Hepatocyte (in vitro differentiated cells): ENCODE data around the gene ARFIP1. TPM values are rescaled to one million over a fixed set of nuclear protein-coding genes. Genes with fewer than 3 reads are reported as not detected.

ENCODE experiments used
- DNase-seq: peaks from one replicate; pipeline ENCODE4 v3.0.0-alpha.2; 2016; ENCODE audit warnings: low spot score
- H2AFZ ChIP-seq: fragments of 200-600 bp; sonication (generic); 2 replicates; pipeline ENCODE4 v1.6.0; 2016; ENCODE audit warnings: antibody characterized with exemption, mild to moderate bottlenecking
- H3K27ac ChIP-seq: fragments of 200-600 bp; sonication (generic); 2 replicates; pipeline ENCODE4 v1.5.1; 2016; ENCODE audit warnings: mild to moderate bottlenecking
- H3K27me3 ChIP-seq: fragments of 200-600 bp; sonication (generic); 2 replicates; pipeline ENCODE4 v1.6.1; 2016
- H3K36me3 ChIP-seq: fragments of 200-600 bp; sonication (generic); replicated peaks from 2 replicates; pipeline ENCODE4 v1.5.1; 2016; ENCODE audit warnings: low read depth; ENCODE audit not compliant: insufficient read depth
- H3K4me1 ChIP-seq: fragments of 200-600 bp; sonication (generic); 2 replicates; pipeline ENCODE4 v1.5.1; 2016; ENCODE audit warnings: mild to moderate bottlenecking, moderate library complexity; ENCODE audit not compliant: insufficient read depth
- H3K4me2 ChIP-seq: fragments of 200-600 bp; sonication (generic); 2 replicates; pipeline ENCODE4 v1.6.0; 2016
- H3K4me3 ChIP-seq: fragments of 200-600 bp; sonication (generic); 2 replicates; pipeline ENCODE4 v1.5.1; 2016; ENCODE audit warnings: mild to moderate bottlenecking
- H3K79me2 ChIP-seq: fragments of 200-600 bp; sonication (generic); 2 replicates; pipeline ENCODE4 v1.6.0; 2017; ENCODE audit warnings: mild to moderate bottlenecking
- H3K9me2 ChIP-seq: fragments of 200-600 bp; sonication (generic); replicated peaks from 2 replicates; pipeline ENCODE4 v1.6.0; 2017; ENCODE audit warnings: mild to moderate bottlenecking; ENCODE audit not compliant: insufficient read depth
- H3K9me3 ChIP-seq: fragments of 200-600 bp; sonication (generic); 2 replicates; pipeline ENCODE4 v1.5.1; 2016; ENCODE audit warnings: low read depth, mild to moderate bottlenecking
- H4K20me1 ChIP-seq: fragments of 200-600 bp; sonication (generic); 2 replicates; pipeline ENCODE4 v1.6.0; 2016; ENCODE audit warnings: mild to moderate bottlenecking; ENCODE audit not compliant: insufficient read depth, poor library complexity, severe bottlenecking
- EZH2 ChIP-seq: fragments of 200-600 bp; sonication (generic); IDR thresholded peaks from 2 replicates; pipeline ENCODE4 v1.6.1; 2016; ENCODE audit warnings: antibody characterized with exemption, mild to moderate bottlenecking, borderline replicate concordance
- EZH2phosphoT487 ChIP-seq: fragments of 200-600 bp; sonication (generic); IDR thresholded peaks from one replicate; pipeline ENCODE4 v1.6.1; 2018; ENCODE audit warnings: antibody characterized with exemption, mild to moderate bottlenecking, low read depth, moderate library complexity; ENCODE audit not compliant: unreplicated experiment, severe bottlenecking
- WGBS: methylation state at CpG from one replicate; pipeline ENCODE4 v1.1.6; 2016; ENCODE audit warnings: low lambda C conversion rate; ENCODE audit errors: missing lambda C conversion rate; 5-methylcytosine and 5-hydroxymethylcytosine counted together
- polyA plus RNA-seq: library from polyadenylated mRNA; unstranded; fragments of >200 nt; fragmentation: Nextera tagmentation; extraction: Ambion mirVana; gene quantifications from 2 replicates; pipeline ENCODE4 v1.2.1, GENCODE V29; 2016
- total RNA-seq: library from RNA; depleted of rRNA; stranded (reverse); fragments of >200 nt; gene quantifications from 2 replicates; pipeline ENCODE4 v1.2.3, GENCODE V29; 2014
- TF ChIP-seq, protein P1 (sequence below): fragments of 200-600 bp; sonication (generic); IDR thresholded peaks from 2 replicates; pipeline ENCODE4 v1.5.1; 2016; ENCODE audit warnings: antibody characterized with exemption, mild to moderate bottlenecking; ENCODE audit not compliant: poor library complexity

ARFIP1 gene
- total and polyA plus RNA-seq, 2 experiments from 2014 or later = 21.7 to 39.1 TPM

DNA sequence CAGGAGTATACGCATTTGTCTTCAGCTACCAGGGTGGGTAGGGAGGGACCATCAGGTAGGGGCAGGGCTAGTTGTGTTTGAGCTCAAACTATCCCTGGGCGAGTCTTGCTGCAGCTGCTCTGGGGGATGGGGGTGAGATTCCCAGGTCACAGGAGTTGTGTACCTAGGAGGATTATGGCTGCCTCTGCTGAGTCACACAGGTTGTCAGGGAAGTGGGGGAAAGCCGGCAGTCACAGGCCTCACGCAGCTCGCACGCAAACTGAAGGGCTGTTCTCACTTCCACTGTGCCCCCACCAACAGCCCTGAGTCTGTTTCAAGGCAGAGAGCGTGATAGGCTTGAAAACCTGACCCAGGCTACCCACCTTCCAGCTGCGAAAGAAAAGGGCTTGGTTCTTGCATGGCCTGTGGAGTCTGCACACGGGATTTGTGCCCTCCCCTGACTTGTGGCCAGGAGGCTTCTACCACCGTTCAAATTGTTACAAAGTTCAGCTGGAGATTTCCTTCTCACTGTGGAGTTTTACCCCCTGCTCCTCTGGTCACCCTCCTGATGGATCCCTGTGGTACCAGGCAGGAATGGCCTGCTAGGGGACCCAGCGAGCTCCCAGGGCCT, 63.8 kb downstream of the ARFIP1 start:
- H3K9me3 ChIP-seq = no peaks in the 10 kb centered on the region
- DNase-seq = peak; percentile 66
- H3K27ac ChIP-seq = peak overlapping the region; percentile 97

DNA sequence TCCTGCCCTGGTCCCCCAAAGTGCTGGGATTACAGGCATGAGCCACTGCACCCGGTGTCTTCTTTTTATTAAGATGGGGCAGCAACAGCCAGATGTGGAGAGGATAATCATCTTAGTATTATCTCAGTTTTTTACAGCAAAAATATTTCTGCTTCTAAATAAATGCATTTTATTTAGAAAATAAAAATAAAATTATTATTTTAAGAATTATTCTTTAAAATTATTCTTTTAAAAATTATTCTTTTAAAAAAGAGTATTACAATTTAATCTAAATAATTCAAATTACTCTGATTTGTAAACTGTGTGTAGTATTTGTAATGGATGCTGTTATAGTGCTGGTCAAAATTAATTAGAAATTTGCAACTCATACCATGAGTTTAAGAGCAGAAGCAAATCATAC, 67.6 kb downstream of the ARFIP1 start:
- Histone ChIP-seq H3K9me2 (no peaks in the 10 kb centered on the region), H3K27me3 (no peaks in the 10 kb centered on the region), H3K9me3 (no peaks in the 10 kb centered on the region), H2AFZ (no peak overlapping the region), H3K4me3 (no peak overlapping the region), H3K4me1 (peaks cover 9% of the 10 kb centered on the region), H3K27ac (no peak overlapping the region), H3K79me2 (peaks cover 16% of the 10 kb centered on the region), H3K4me2 (no peak overlapping the region), H3K36me3 (no peaks in the 10 kb centered on the region), H4K20me1 (no peaks in the 10 kb centered on the region)
- no peak for TF ChIP-seq EZH2phosphoT487
- TF ChIP-seq, protein P1, sequence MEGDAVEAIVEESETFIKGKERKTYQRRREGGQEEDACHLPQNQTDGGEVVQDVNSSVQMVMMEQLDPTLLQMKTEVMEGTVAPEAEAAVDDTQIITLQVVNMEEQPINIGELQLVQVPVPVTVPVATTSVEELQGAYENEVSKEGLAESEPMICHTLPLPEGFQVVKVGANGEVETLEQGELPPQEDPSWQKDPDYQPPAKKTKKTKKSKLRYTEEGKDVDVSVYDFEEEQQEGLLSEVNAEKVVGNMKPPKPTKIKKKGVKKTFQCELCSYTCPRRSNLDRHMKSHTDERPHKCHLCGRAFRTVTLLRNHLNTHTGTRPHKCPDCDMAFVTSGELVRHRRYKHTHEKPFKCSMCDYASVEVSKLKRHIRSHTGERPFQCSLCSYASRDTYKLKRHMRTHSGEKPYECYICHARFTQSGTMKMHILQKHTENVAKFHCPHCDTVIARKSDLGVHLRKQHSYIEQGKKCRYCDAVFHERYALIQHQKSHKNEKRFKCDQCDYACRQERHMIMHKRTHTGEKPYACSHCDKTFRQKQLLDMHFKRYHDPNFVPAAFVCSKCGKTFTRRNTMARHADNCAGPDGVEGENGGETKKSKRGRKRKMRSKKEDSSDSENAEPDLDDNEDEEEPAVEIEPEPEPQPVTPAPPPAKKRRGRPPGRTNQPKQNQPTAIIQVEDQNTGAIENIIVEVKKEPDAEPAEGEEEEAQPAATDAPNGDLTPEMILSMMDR = no peak
- TF ChIP-seq EZH2 = no peak
- no peak for DNase-seq
- WGBS = 85% methylated on average over 1 of the region's 1 CpG

More for the DNA sequence above, 63.8 kb downstream of the ARFIP1 start:
- TF ChIP-seq EZH2 = no peak
- TF ChIP-seq EZH2phosphoT487 = no peak
- TF ChIP-seq, protein P1 = no peak
- 55% methylated on average over 11 of the region's 11 CpGs for WGBS
- H3K4me3 ChIP-seq = no peak overlapping the region
- H3K9me2 ChIP-seq = no peaks in the 10 kb centered on the region
- H4K20me1 ChIP-seq = no peaks in the 10 kb centered on the region
- H3K27me3 ChIP-seq = no peaks in the 10 kb centered on the region
- H3K79me2 ChIP-seq = peaks cover 21% of the 10 kb centered on the region
- peaks cover 7% of the 10 kb centered on the region for H3K4me1 ChIP-seq
- H3K4me2 ChIP-seq = peak overlapping the region; percentile 47
- H3K36me3 ChIP-seq = no peaks in the 10 kb centered on the region
- H2AFZ ChIP-seq = peak overlapping the region; percentile 10

DNA sequence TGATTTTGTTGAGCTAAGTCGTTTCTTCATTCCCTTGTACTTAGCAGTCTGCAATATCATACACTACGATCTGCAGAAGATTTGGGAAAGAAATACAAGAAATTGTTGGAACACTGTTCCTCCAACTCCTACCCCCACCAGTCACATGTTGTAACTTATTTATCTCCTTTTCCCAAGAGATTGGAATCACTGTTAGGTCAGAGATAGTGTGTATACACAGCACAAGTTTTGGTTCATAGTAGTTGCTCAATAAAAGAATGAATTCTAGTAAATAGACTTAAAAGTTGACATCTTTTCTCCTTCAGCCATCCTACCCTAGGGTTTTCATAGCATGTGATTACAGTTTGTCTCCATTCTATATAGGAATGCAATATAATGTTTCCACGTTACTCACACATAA, 68.8 kb downstream of the ARFIP1 start:
- 97% methylated on average over 3 of the region's 3 CpGs for WGBS
- H3K79me2 ChIP-seq = peaks cover 18% of the 10 kb centered on the region
- H3K36me3 ChIP-seq = no peaks in the 10 kb centered on the region
- no peak overlapping the region for H3K27ac ChIP-seq
- H3K9me3 ChIP-seq = peaks cover 8% of the 10 kb centered on the region
- H3K9me2 ChIP-seq = no peaks in the 10 kb centered on the region
- H3K4me2 ChIP-seq = no peak overlapping the region
- DNase-seq = no peak
- H4K20me1 ChIP-seq = no peaks in the 10 kb centered on the region
- peaks cover 9% of the 10 kb centered on the region for H3K4me1 ChIP-seq
- TF ChIP-seq EZH2phosphoT487 = no peak
- no peak overlapping the region for H2AFZ ChIP-seq
- H3K4me3 ChIP-seq = no peak overlapping the region
- no peaks in the 10 kb centered on the region for H3K27me3 ChIP-seq

DNA sequence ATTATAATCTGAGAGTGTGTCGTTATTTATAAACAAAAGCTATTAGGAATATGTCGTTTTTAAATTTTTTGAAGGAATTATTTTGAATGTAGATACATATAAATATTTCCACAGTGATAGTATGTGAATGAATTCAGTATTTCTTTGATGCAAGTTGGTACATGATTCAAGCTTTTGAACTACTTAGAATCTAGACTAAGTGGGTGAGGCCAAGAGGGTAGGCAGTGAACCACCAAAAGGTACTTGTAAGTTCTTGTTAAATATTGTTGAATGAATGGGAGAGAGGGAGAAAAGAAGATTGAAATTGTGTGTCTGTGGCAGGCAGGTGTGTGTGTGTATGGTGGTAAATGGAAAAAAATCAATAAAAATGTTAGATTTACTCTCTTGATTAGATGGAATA, 69.6 kb downstream of the ARFIP1 start:
- TF ChIP-seq, protein P1 = no peak
- TF ChIP-seq EZH2 = no peak
- TF ChIP-seq EZH2phosphoT487 = no peak
- H3K4me1 ChIP-seq = peaks cover 3% of the 10 kb centered on the region
- H3K36me3 ChIP-seq = no peaks in the 10 kb centered on the region
- H3K9me2 ChIP-seq = no peaks in the 10 kb centered on the region
- H3K4me3 ChIP-seq = no peak overlapping the region
- 93% methylated on average over 2 of the region's 2 CpGs for WGBS
- DNase-seq = no peak
- H4K20me1 ChIP-seq = no peaks in the 10 kb centered on the region
- H2AFZ ChIP-seq = no peak overlapping the region
- H3K27me3 ChIP-seq = no peaks in the 10 kb centered on the region
- H3K27ac ChIP-seq = no peak overlapping the region
- H3K79me2 ChIP-seq = peaks cover 25% of the 10 kb centered on the region
- H3K9me3 ChIP-seq = peaks cover 15% of the 10 kb centered on the region
- no peak overlapping the region for H3K4me2 ChIP-seq
